Neuronal stem cell (in vitro differentiated cells): ENCODE data around the gene C1GALT1.
A peak's percentile ranks its signal among the peaks of the same experiment; 100 is the strongest.

Experiments
- DNase-seq: peaks from one replicate; pipeline ENCODE4 v3.0.0-alpha.2; 2013; ENCODE audit warnings: low spot score
- H2AFZ ChIP-seq: one replicate; pipeline ENCODE4 v1.6.1; 2013; ENCODE audit warnings: mild to moderate bottlenecking, low read length, inconsistent platforms
- H2AK5ac ChIP-seq: 2 replicates; pipeline ENCODE4 v1.6.1; 2013; ENCODE audit warnings: low read depth, mild to moderate bottlenecking, inconsistent platforms, low read length, moderate library complexity, mixed read lengths
- H2BK120ac ChIP-seq: 2 replicates; pipeline ENCODE4 v1.6.1; 2013; ENCODE audit warnings: low read depth, mild to moderate bottlenecking, inconsistent platforms, low read length, moderate library complexity, mixed read lengths
- H2BK12ac ChIP-seq: one replicate; pipeline ENCODE4 v1.6.1; 2013; ENCODE audit warnings: low read length, inconsistent platforms
- H2BK15ac ChIP-seq: 2 replicates; pipeline ENCODE4 v1.6.1; 2013; ENCODE audit warnings: mild to moderate bottlenecking, low read length, inconsistent platforms, mixed read lengths
- H2BK5ac ChIP-seq: one replicate; pipeline ENCODE4 v1.6.1; 2013; ENCODE audit warnings: inconsistent platforms, mild to moderate bottlenecking, low read length, moderate library complexity
- H3K14ac ChIP-seq: one replicate; pipeline ENCODE4 v1.6.1; 2013; ENCODE audit warnings: low read length, inconsistent platforms
- H3K18ac ChIP-seq: 2 replicates; pipeline ENCODE4 v1.6.1; 2013; ENCODE audit warnings: low read length, inconsistent platforms
- H3K23ac ChIP-seq: 2 replicates; pipeline ENCODE4 v1.6.1; 2013; ENCODE audit warnings: low read depth, mild to moderate bottlenecking, mixed read lengths, low read length, inconsistent platforms; ENCODE audit not compliant: poor library complexity
- H3K27ac ChIP-seq: replicated peaks from 3 replicates; pipeline ENCODE4 v1.5.1; 2013; ENCODE audit warnings: low read length, inconsistent platforms
- H3K27me3 ChIP-seq, 3 experiments: 2 replicates each; pipeline ENCODE4 v1.6.1; 2013; ENCODE audit warnings: low read length in 3 of 3, mild to moderate bottlenecking in 2 of 3, inconsistent platforms in 1 of 3, low read depth in 1 of 3, mixed read lengths in 1 of 3, moderate library complexity in 1 of 3; ENCODE audit not compliant: control insufficient read depth in 3 of 3, insufficient read depth in 3 of 3
- H3K36me3 ChIP-seq, 2 donors: replicated peaks in 1 of 2; 2 replicates each; pipeline ENCODE4 v1.6.1; 2013; ENCODE audit warnings: low read length in 2 of 2; ENCODE audit not compliant: control insufficient read depth in 2 of 2, insufficient read depth in 2 of 2
- H3K4ac ChIP-seq: 2 replicates; pipeline ENCODE4 v1.6.1; 2013; ENCODE audit warnings: inconsistent platforms, mild to moderate bottlenecking, low read length, moderate library complexity
- H3K4me1 ChIP-seq, 2 donors: 1 replicate in 1 of 2; 2 replicates in 1 of 2; pipeline ENCODE4 v1.6.1; 2013; ENCODE audit warnings: low read length in 2 of 2, low read depth in 1 of 2; ENCODE audit not compliant: control insufficient read depth in 2 of 2, insufficient read depth in 1 of 2
- H3K4me2 ChIP-seq: one replicate; pipeline ENCODE4 v1.6.1; 2013; ENCODE audit warnings: mild to moderate bottlenecking, low read length, inconsistent platforms; ENCODE audit not compliant: insufficient read depth, poor library complexity, severe bottlenecking
- H3K4me3 ChIP-seq, 2 donors: 2 replicates each; pipeline ENCODE4 v1.5.1; 2013; ENCODE audit warnings: low read length in 2 of 2, mild to moderate bottlenecking in 2 of 2, inconsistent platforms in 1 of 2, moderate library complexity in 1 of 2
- H3K79me1 ChIP-seq: one replicate; pipeline ENCODE4 v1.6.1; 2013; ENCODE audit warnings: low read depth, mild to moderate bottlenecking, inconsistent platforms, low read length, moderate library complexity
- H3K9ac ChIP-seq: one replicate; pipeline ENCODE4 v1.6.1; 2013; ENCODE audit warnings: mild to moderate bottlenecking, low read depth, low read length, inconsistent platforms; ENCODE audit not compliant: poor library complexity
- H3K9me3 ChIP-seq, 2 donors: replicated peaks in 1 of 2; 2 replicates each; pipeline versions ENCODE3 to v1.6.1; 2013; ENCODE audit warnings: low read length in 2 of 2, mild to moderate bottlenecking in 2 of 2, inconsistent platforms in 1 of 2, low read depth in 1 of 2, mixed read lengths in 1 of 2, moderate library complexity in 1 of 2; ENCODE audit not compliant: control insufficient read depth in 2 of 2, insufficient read depth in 1 of 2
- H4K8ac ChIP-seq: one replicate; pipeline ENCODE4 v1.6.1; 2013; ENCODE audit warnings: low read depth, mild to moderate bottlenecking, inconsistent platforms, low read length, moderate library complexity
- H4K91ac ChIP-seq: one replicate; pipeline ENCODE4 v1.6.1; 2013; ENCODE audit warnings: low read length, low read depth, mild to moderate bottlenecking, inconsistent platforms; ENCODE audit not compliant: poor library complexity
- WGBS, 2 donors: extraction: QIAGEN DNeasy Blood & Tissue Kit; methylation state at CpG; one replicate each; pipeline ENCODE4 v1.1.7; 2013; ENCODE audit warnings: missing lambda C conversion rate in 2 of 2, mixed read lengths in 1 of 2; ENCODE audit not compliant: insufficient read length in 2 of 2, insufficient replicate concordance in 1 of 2; ENCODE audit errors: extremely low coverage in 2 of 2; 5-methylcytosine and 5-hydroxymethylcytosine counted together

C1GALT1 gene

GRCh38 chr7:7176406-7177043 lies 5.8 kb upstream of the C1GALT1 start:
- peaks cover 0 to 1% of the 10 kb centered on the region in 2 donors for H3K36me3 ChIP-seq
- H4K8ac ChIP-seq = no peak overlapping the region
- H2AFZ ChIP-seq = peak overlapping the region; percentile 65
- H3K79me1 ChIP-seq = no peaks in the 10 kb centered on the region
- DNase-seq = peak; percentile 45
- no peak overlapping the region for H3K4ac ChIP-seq
- no peak overlapping the region for H2AK5ac ChIP-seq
- peaks cover 6 to 8% of the 10 kb centered on the region in 2 donors for H3K4me1 ChIP-seq
- H3K9ac ChIP-seq = no peak overlapping the region
- no peak overlapping the region for H2BK12ac ChIP-seq
- H2BK5ac ChIP-seq = no peak overlapping the region
- no peak overlapping the region for H3K18ac ChIP-seq
- H3K27ac ChIP-seq = peak overlapping the region; percentile 63
- no peak overlapping the region for H3K23ac ChIP-seq
- H3K27me3 ChIP-seq = no peaks in the 10 kb centered on the region
- no peak overlapping the region for H3K4me2 ChIP-seq
- no peak overlapping the region for H2BK120ac ChIP-seq
- H3K14ac ChIP-seq = no peak overlapping the region
- H2BK15ac ChIP-seq = no peak overlapping the region
- no CpG with 5 or more reads among the region's 4 CpGs for WGBS, 2 donors
- peaks cover 0 to 3% of the 10 kb centered on the region in 2 donors for H3K9me3 ChIP-seq
- H4K91ac ChIP-seq = no peak overlapping the region
- no peak overlapping the region for H3K4me3 ChIP-seq

- H3K23ac ChIP-seq = no peak overlapping the region
- no peak overlapping the region for H3K4me3 ChIP-seq
- H3K4ac ChIP-seq = no peak overlapping the region
- H2BK120ac ChIP-seq = no peak overlapping the region
- H4K8ac ChIP-seq = no peak overlapping the region
- H3K27me3 ChIP-seq = no peaks in the 10 kb centered on the region
- peaks cover 6 to 8% of the 10 kb centered on the region in 2 donors for H3K4me1 ChIP-seq
- H2AFZ ChIP-seq = peak overlapping the region; percentile 65
- H2AK5ac ChIP-seq = no peak overlapping the region
- no peak overlapping the region for H3K9ac ChIP-seq
- H3K36me3 ChIP-seq = peaks cover 0 to 1% of the 10 kb centered on the region in 2 donors
- no peak overlapping the region for H2BK15ac ChIP-seq
- H3K14ac ChIP-seq = no peak overlapping the region
- peak; percentile 43 for DNase-seq
- H3K4me2 ChIP-seq = no peak overlapping the region
- H2BK12ac ChIP-seq = no peak overlapping the region
- no CpG with 5 or more reads among the region's 1 CpG for WGBS, 2 donors
- H3K9me3 ChIP-seq = peaks cover 0 to 3% of the 10 kb centered on the region in 2 donors
- H4K91ac ChIP-seq = no peak overlapping the region
- H3K79me1 ChIP-seq = no peaks in the 10 kb centered on the region
- H2BK5ac ChIP-seq = no peak overlapping the region
- H3K27ac ChIP-seq = peak overlapping the region; percentile 63
- H3K18ac ChIP-seq = no peak overlapping the region
Measured at GRCh38 chr7:7177044-7177517, 5.3 kb upstream of the C1GALT1 start.

GRCh38 chr7:7178081-7178480 lies 4.3 kb upstream of the C1GALT1 start:
- Histone ChIP-seq H3K4me1 (peaks cover 6 to 8% of the 10 kb centered on the region in 2 donors), H2BK15ac (no peak overlapping the region), H2BK5ac (no peak overlapping the region), H2AK5ac (no peak overlapping the region), H3K4me3 (no peak overlapping the region), H3K4me2 (no peak overlapping the region), H2AFZ (no peak overlapping the region), H3K14ac (no peak overlapping the region), H3K23ac (no peak overlapping the region), H3K4ac (no peak overlapping the region), H2BK12ac (no peak overlapping the region), H3K18ac (no peak overlapping the region), H3K9ac (no peak overlapping the region), H4K8ac (no peak overlapping the region), H4K91ac (no peak overlapping the region), H2BK120ac (no peak overlapping the region), H3K36me3 (no peaks in the 10 kb centered on the region), H3K27me3 (no peaks in the 10 kb centered on the region), H3K27ac (no peak overlapping the region), H3K9me3 (no peaks in the 10 kb centered on the region), H3K79me1 (peaks cover 2% of the 10 kb centered on the region)
- DNase-seq = no peak
- no CpG with 5 or more reads among the region's 2 CpGs for WGBS, 2 donors

- no peak overlapping the region for H3K23ac ChIP-seq
- no peak overlapping the region for H2AK5ac ChIP-seq
- H3K18ac ChIP-seq = no peak overlapping the region
- H2BK12ac ChIP-seq = no peak overlapping the region
- H3K14ac ChIP-seq = no peak overlapping the region
- H3K4me3 ChIP-seq = no peak overlapping the region
- no peaks in the 10 kb centered on the region for H3K27me3 ChIP-seq
- no peak for DNase-seq
- H3K27ac ChIP-seq = no peak overlapping the region
- H2BK5ac ChIP-seq = no peak overlapping the region
- no peak overlapping the region for H2BK15ac ChIP-seq
- no peak overlapping the region for H3K4ac ChIP-seq
- H3K9me3 ChIP-seq = no peaks in the 10 kb centered on the region
- WGBS, 2 donors = no CpG with 5 or more reads among the region's 1 CpG
- H4K8ac ChIP-seq = no peak overlapping the region
- no peaks in the 10 kb centered on the region for H3K36me3 ChIP-seq
- no peak overlapping the region for H4K91ac ChIP-seq
- H2AFZ ChIP-seq = no peak overlapping the region
- H3K79me1 ChIP-seq = peaks cover 2% of the 10 kb centered on the region
- H3K4me2 ChIP-seq = no peak overlapping the region
- no peak overlapping the region for H2BK120ac ChIP-seq
- H3K4me1 ChIP-seq = peaks cover 6 to 8% of the 10 kb centered on the region in 2 donors
- no peak overlapping the region for H3K9ac ChIP-seq
Measured at GRCh38 chr7:7178906-7179305, 3.4 kb upstream of the C1GALT1 start.
